Measurements from ENCODE around the gene LURAP1L. TPM values are rescaled to one million over a fixed set of nuclear protein-coding genes. Genes with fewer than 3 reads are reported as not detected.

Gene LURAP1L
- total RNA-seq, 4 donors from 2014 or later, result 9.6 to 26.0 (median 12.6) TPM

DNA sequence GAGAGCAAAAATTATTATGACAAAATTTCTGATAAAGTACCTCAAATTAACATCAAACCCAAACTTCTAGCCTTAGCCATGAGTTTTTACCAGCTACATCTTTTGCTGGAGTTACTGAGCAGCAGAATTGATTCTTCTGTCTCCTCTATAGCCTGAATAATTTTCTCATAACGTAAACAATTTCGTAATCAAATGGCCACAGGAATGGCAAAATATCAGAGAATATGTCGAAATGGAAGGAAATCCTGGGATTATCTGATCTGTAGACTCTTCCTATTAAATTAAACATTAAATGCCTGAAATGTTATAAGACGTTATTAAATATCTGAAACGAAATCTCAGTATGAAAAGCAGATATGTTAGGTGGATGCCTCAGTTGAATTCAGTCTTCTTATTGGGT, 41.1 kb downstream of the LURAP1L start:
- no peaks in the 10 kb centered on the region for H3K36me3 ChIP-seq
- TF ChIP-seq EP300 (IDR thresholded peaks at IDR 0.05) (no peak), POLR2AphosphoS5 (IDR thresholded peaks at IDR 0.05) (no peak), POLR2A (IDR thresholded peaks at IDR 0.05) (no peak)
- TF ChIP-seq, protein P1, sequence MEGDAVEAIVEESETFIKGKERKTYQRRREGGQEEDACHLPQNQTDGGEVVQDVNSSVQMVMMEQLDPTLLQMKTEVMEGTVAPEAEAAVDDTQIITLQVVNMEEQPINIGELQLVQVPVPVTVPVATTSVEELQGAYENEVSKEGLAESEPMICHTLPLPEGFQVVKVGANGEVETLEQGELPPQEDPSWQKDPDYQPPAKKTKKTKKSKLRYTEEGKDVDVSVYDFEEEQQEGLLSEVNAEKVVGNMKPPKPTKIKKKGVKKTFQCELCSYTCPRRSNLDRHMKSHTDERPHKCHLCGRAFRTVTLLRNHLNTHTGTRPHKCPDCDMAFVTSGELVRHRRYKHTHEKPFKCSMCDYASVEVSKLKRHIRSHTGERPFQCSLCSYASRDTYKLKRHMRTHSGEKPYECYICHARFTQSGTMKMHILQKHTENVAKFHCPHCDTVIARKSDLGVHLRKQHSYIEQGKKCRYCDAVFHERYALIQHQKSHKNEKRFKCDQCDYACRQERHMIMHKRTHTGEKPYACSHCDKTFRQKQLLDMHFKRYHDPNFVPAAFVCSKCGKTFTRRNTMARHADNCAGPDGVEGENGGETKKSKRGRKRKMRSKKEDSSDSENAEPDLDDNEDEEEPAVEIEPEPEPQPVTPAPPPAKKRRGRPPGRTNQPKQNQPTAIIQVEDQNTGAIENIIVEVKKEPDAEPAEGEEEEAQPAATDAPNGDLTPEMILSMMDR (IDR thresholded peaks at IDR 0.05), result no peak
- no peaks in the 10 kb centered on the region for H3K9me3 ChIP-seq
- H3K4me3 ChIP-seq, result no peak overlapping the region
- H3K4me1 ChIP-seq, result peaks cover 37% of the 10 kb centered on the region
- no peak for DNase-seq (ENCODE audit: low spot score in 2 of 2)
- no peak overlapping the region for H3K27ac ChIP-seq
- no peaks in the 10 kb centered on the region for H3K27me3 ChIP-seq
- 83% methylated on average over 5 of the region's 5 CpGs for WGBS

DNA sequence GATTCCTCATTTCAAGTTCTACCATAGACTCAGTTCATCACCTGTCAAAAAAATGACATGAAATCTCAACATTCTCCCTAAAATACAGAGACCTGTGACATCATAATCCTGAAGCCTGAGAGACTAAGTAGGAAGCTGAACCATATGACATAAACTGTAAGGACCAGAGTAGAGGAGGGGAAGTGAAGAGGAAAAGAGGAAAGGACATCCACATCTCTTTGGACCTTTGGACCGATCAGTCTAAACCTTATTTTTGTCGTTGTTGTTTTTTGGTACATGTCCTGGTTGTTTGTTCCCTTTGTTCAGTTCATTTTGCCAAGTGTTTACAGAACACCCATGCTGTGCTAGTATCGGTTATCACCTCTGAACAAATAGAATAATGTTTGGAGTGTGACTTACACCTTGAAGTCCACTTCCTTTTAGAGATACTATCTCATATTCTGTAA, 41.9 kb downstream of the LURAP1L start:
- no peaks in the 10 kb centered on the region for H3K36me3 ChIP-seq
- H3K4me1 ChIP-seq, result peaks cover 37% of the 10 kb centered on the region
- no peak overlapping the region for H3K4me3 ChIP-seq
- no peaks in the 10 kb centered on the region for H3K27me3 ChIP-seq
- H3K27ac ChIP-seq, result peak overlapping the region; percentile 46
- WGBS, result 90% methylated on average over 3 of the region's 3 CpGs
- TF ChIP-seq POLR2A (IDR thresholded peaks at IDR 0.05) (no peak), POLR2AphosphoS5 (IDR thresholded peaks at IDR 0.05) (no peak), EP300 (IDR thresholded peaks at IDR 0.05) (no peak)
- TF ChIP-seq, protein P1 (IDR thresholded peaks at IDR 0.05), result no peak
- no peak for DNase-seq (ENCODE audit: low spot score in 2 of 2)
- H3K9me3 ChIP-seq, result no peaks in the 10 kb centered on the region

DNA sequence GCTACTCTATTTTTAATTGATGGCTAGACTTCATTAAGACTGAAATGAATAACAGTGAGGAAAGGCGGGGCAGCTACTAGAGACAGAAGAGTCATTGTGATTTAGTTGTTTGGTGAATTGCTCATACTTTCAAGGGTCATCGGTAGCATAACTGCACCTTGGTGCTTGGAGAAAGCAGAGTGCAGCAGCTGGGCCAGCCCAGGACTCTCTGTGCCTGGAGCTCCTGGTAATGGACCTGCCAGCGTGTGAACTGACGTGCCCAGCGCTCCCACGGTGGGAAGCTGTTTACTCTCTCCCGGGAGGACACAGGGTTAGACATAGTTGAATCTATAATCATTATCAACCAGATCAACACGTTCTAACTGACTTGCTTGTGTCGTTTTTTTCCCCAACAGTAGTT, 42.9 kb downstream of the LURAP1L start:
- Histone ChIP-seq H3K36me3 (no peaks in the 10 kb centered on the region), H3K27ac (peak overlapping the region; percentile 77), H3K4me1 (peaks cover 37% of the 10 kb centered on the region), H3K27me3 (no peaks in the 10 kb centered on the region), H3K4me3 (no peak overlapping the region), H3K9me3 (no peaks in the 10 kb centered on the region)
- no peak for DNase-seq (ENCODE audit: low spot score in 2 of 2)
- TF ChIP-seq POLR2A (IDR thresholded peaks at IDR 0.05) (no peak), EP300 (IDR thresholded peaks at IDR 0.05) (no peak), POLR2AphosphoS5 (IDR thresholded peaks at IDR 0.05) (no peak)
- TF ChIP-seq, protein P1 (IDR thresholded peaks at IDR 0.05), result no peak
- 65% methylated on average over 9 of the region's 9 CpGs for WGBS

DNA sequence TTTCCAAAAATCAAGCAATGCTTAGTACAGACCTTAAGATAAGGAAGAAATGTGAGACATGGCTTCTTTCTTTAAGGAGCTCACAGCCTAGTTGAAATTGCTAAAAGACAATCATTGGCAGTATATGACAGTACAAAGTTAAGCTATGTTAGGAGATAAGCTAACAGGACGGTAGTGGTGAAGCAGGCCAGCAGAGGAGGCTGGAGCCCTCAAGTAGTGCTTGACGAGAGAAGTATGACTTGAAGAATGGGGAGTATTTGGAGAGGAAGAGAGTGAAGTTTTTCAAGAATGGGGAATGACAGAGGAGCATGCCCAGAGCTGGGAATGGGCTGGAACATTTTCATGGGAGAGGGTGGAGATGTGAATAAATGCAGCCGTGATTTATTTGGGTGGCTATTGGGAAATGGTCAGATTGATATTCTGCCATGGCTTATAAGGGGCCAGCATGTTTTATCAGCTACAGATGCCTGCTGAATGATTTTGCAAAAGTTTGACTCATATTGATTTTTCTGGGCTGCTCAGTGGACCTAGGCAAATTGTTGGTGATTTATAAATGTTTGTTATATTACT, 43.7 kb downstream of the LURAP1L start:
- peak in 1 of 2 donors; percentile 64 for DNase-seq (ENCODE audit: low spot score in 2 of 2)
- no peak for TF ChIP-seq POLR2AphosphoS5 (IDR thresholded peaks at IDR 0.05)
- no peak for TF ChIP-seq EP300 (IDR thresholded peaks at IDR 0.05)
- TF ChIP-seq, protein P1 (IDR thresholded peaks at IDR 0.05), result no peak
- no peak for TF ChIP-seq POLR2A (IDR thresholded peaks at IDR 0.05)
- H3K27me3 ChIP-seq, result no peaks in the 10 kb centered on the region
- H3K36me3 ChIP-seq, result no peaks in the 10 kb centered on the region
- H3K4me1 ChIP-seq, result peaks cover 37% of the 10 kb centered on the region
- H3K4me3 ChIP-seq, result no peak overlapping the region
- peak overlapping the region; percentile 77 for H3K27ac ChIP-seq
- no peaks in the 10 kb centered on the region for H3K9me3 ChIP-seq
- 49% methylated on average over 3 of the region's 3 CpGs for WGBS

DNA sequence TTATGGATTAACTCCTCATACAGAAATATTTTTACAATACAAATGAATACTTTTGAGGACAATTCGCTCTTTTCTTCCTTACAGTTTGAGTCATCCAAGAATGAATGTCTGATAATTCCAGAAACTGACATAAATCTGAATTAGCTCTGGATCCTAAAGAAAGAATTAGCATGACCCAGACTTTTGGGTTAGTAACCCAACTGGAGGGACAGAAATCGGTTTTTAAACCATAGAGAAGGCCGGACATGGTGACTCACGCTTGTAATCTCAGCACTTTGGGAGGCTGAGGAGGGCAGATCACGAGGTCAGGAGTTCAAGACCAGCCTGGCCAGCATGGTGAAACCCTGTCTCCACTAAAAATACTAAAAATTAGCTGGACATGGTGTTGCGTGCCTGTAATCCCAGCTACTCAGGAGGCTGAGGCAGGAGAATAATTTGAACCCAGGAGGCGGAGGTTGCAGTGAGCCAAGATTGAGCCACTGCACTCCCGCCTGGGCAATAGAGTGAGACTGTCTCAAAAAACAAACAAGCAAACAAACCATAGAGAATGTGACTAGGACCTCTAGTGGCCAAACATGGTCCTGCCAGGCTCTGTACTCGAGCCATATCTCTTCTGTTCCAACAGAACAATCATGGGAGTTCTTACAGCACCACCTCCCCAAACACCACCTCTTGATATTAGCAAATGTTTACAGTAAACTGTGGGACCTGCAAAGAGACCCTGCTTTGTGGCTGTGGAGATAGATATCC, 44.8 kb downstream of the LURAP1L start:
- peak overlapping the region; percentile 77 for H3K27ac ChIP-seq

More for the DNA sequence above, 44.8 kb downstream of the LURAP1L start:
- H3K27me3 ChIP-seq, result no peaks in the 10 kb centered on the region
- 88% methylated on average over 9 of the region's 9 CpGs for WGBS
- H3K4me3 ChIP-seq, result no peak overlapping the region
- peaks cover 26% of the 10 kb centered on the region for H3K4me1 ChIP-seq
- no peaks in the 10 kb centered on the region for H3K9me3 ChIP-seq
- no peak for DNase-seq (ENCODE audit: low spot score in 2 of 2)
- TF ChIP-seq, protein P1 (IDR thresholded peaks at IDR 0.05), result peak in 1 of 2 donors; percentile 47
- TF ChIP-seq POLR2AphosphoS5 (IDR thresholded peaks at IDR 0.05) (no peak), POLR2A (IDR thresholded peaks at IDR 0.05) (no peak), EP300 (IDR thresholded peaks at IDR 0.05) (no peak)
- H3K36me3 ChIP-seq, result no peaks in the 10 kb centered on the region

Data from suprapubic skin (tissue), 4 donors.